K562 (cell line): ENCODE data around the gene FRK. TPM values are rescaled to one million over a fixed set of nuclear protein-coding genes. Genes with fewer than 3 reads are reported as not detected.
A peak's percentile ranks its signal among the peaks of the same experiment; 100 is the strongest.

Experiments
- ATAC-seq: fragments of 200-7000 bp; cut with Tn5 transposase; 3 replicates; pipeline ENCODE4 v1.9.1; 2020; ENCODE audit warnings: moderate library complexity
- BruUV-seq: library from RNA; stranded (reverse); fragments of 400-500 nt; replicated peaks from 2 replicates; lab custom pipeline; 2021; lab: Mats Ljungman, UMichigan
- CTCF ChIA-PET: fragments of 300-600 bp; formaldehyde crosslinking; extraction: SDS; loops from one replicate; lab custom pipeline; 2021; ENCODE audit warnings: low intra/inter-chr PET ratio; lab: Yijun Ruan, JAX
- POLR2A ChIA-PET: fragments of 300-600, 350-650 bp; sonication (Branson Sonifier 250); formaldehyde crosslinking; extraction: SDS; loops from one replicate; lab custom pipeline; 2021; ENCODE audit warnings: antibody characterized with exemption, inconsistent platforms; lab: Yijun Ruan, JAX
- DNase-seq, 4 experiments: peaks; one replicate each; pipeline versions ENCODE4 v3.0.0 to v3.0.0-alpha.2; 2011 to 2018; ENCODE audit warnings: low spot score in 3 of 4, mixed read lengths in 3 of 4; ENCODE audit errors: extremely low read depth in 1 of 4
- FAIRE-seq: peaks from 2 replicates; lab custom pipeline; 2011; peaks lifted over from hg19 to GRCh38; lab: Jason Lieb, UNC
- H2AFZ ChIP-seq: 2 replicates; pipeline ENCODE4 v1.6.0; 2011; ENCODE audit warnings: low read depth, low read length, control low read depth, inconsistent platforms
- H3K27ac ChIP-seq: fragments of 200-600 bp; 3 replicates; pipeline ENCODE4 v1.8.0; 2011; ENCODE audit warnings: low read depth, mild to moderate bottlenecking, control low read depth, inconsistent platforms, low read length, moderate library complexity, mixed read lengths; ENCODE audit errors: extremely low read depth
- H3K27me3 ChIP-seq, 2 experiments: fragments of 300-600 bp in 1 of 2; 2 replicates in 1 of 2; 3 replicates in 1 of 2; pipeline versions ENCODE4 v1.6.0 to v1.8.0; 2011; ENCODE audit warnings: inconsistent platforms in 2 of 2, low read length in 2 of 2, mild to moderate bottlenecking in 1 of 2, mixed read lengths in 1 of 2, moderate library complexity in 1 of 2; ENCODE audit not compliant: control insufficient read depth in 2 of 2, insufficient read depth in 2 of 2
- H3K36me3 ChIP-seq: fragments of 300-600 bp; 3 replicates; pipeline ENCODE4 v1.8.0; 2011; ENCODE audit warnings: mild to moderate bottlenecking, low read length, inconsistent platforms; ENCODE audit not compliant: control insufficient read depth, insufficient read depth
- H3K4me1 ChIP-seq, 2 experiments: fragments of 200-600 bp in 1 of 2; replicated peaks in 1 of 2; 2 replicates in 1 of 2; 3 replicates in 1 of 2; pipeline versions ENCODE4 v1.5.1 to v1.8.0; 2011; ENCODE audit warnings: inconsistent platforms in 2 of 2, low read length in 2 of 2, mild to moderate bottlenecking in 1 of 2, mixed read lengths in 1 of 2, moderate library complexity in 1 of 2; ENCODE audit not compliant: control insufficient read depth in 2 of 2, insufficient read depth in 2 of 2
- H3K4me2 ChIP-seq: 2 replicates; pipeline ENCODE4 v1.6.1; 2011; ENCODE audit warnings: low read length, control low read depth, inconsistent platforms, mixed read lengths; ENCODE audit not compliant: insufficient read depth
- H3K4me3 ChIP-seq: fragments of 200-600 bp; sonication (generic), shearing (Covaris generic); 2 replicates; pipeline ENCODE4 v1.5.1; 2016; ENCODE audit warnings: control low read depth, inconsistent platforms
- H3K79me2 ChIP-seq: fragments of 200-600 bp; 3 replicates; pipeline ENCODE4 v1.8.0; 2011; ENCODE audit warnings: low read length, inconsistent platforms; ENCODE audit not compliant: control insufficient read depth, insufficient read depth
- H3K9ac ChIP-seq, 2 experiments: 2 replicates each; pipeline versions ENCODE4 v1.6.0 to v1.6.1; 2011; ENCODE audit warnings: low read depth in 2 of 2, low read length in 2 of 2, control low read depth in 1 of 2, inconsistent platforms in 1 of 2, mild to moderate bottlenecking in 1 of 2, mixed read lengths in 1 of 2; ENCODE audit not compliant: insufficient read depth in 1 of 2
- H3K9me1 ChIP-seq: one replicate; pipeline ENCODE4 v1.6.0; 2011; ENCODE audit warnings: inconsistent platforms, mild to moderate bottlenecking, low read length, moderate library complexity; ENCODE audit not compliant: control insufficient read depth, insufficient read depth
- H3K9me3 ChIP-seq: replicated peaks from 2 replicates; pipeline ENCODE4 v1.5.1; 2011; ENCODE audit warnings: low read depth, low read length, inconsistent platforms; ENCODE audit not compliant: control insufficient read depth, insufficient read depth
- H4K20me1 ChIP-seq: replicated peaks from 2 replicates; pipeline ENCODE4 v1.6.1; 2011; ENCODE audit warnings: low read length, inconsistent platforms, mixed read lengths; ENCODE audit not compliant: control insufficient read depth, insufficient read depth
- ADNP ChIP-seq: fragments of 200-800 bp; sonication (Bioruptor generic); IDR thresholded peaks from 2 replicates; pipeline ENCODE4 v1.6.1; 2016; ENCODE audit warnings: missing genetic modification characterization, missing compliant biosample characterization
- CAMTA2 ChIP-seq: fragments of 250-450 bp; sonication (Bioruptor Pico); conservative IDR thresholded peaks from 2 replicates; pipeline ENCODE4 v1.5.1; 2022
- CSDE1 ChIP-seq, 2 experiments: fragments of 450-650 bp; IDR thresholded peaks; 2 replicates each; pipeline ENCODE4 v1.6.1; 2016; ENCODE audit warnings: mild to moderate bottlenecking in 1 of 2
- ELF2 ChIP-seq: fragments of 250-450 bp; sonication (Bioruptor Pico); IDR thresholded peaks from 2 replicates; pipeline ENCODE4 v1.5.0; 2021; ENCODE audit warnings: mild to moderate bottlenecking
- NRF1 ChIP-seq, 2 experiments: fragments of 450-650 bp; IDR thresholded peaks in 1 of 2; conservative IDR thresholded peaks in 1 of 2; 2 replicates each; pipeline ENCODE4 v1.6.1; 2014; ENCODE audit warnings: mild to moderate bottlenecking in 2 of 2
- SIN3A ChIP-seq, 2 experiments: fragments of 150-350 bp in 1 of 2; IDR thresholded peaks; 2 replicates each; pipeline ENCODE4 v1.6.1; 2011 to 2016; ENCODE audit warnings: borderline replicate concordance in 2 of 2, low read depth in 2 of 2, low read length in 2 of 2, mild to moderate bottlenecking in 2 of 2, moderate library complexity in 2 of 2; ENCODE audit not compliant: control insufficient read depth in 1 of 2
- SMARCA5 ChIP-seq: fragments of 450-650 bp; IDR thresholded peaks from 2 replicates; pipeline ENCODE4 v1.6.1; 2016
- ZNF282 ChIP-seq: sonication (generic); formaldehyde crosslinking; IDR thresholded peaks from 2 replicates; pipeline ENCODE4 v1.8.1; 2023; ENCODE audit warnings: missing genetic modification reagents
- ZNF79 ChIP-seq: fragments of 250-450 bp; sonication (Bioruptor Pico); IDR thresholded peaks from 2 replicates; pipeline ENCODE4 v1.4.0; 2020; ENCODE audit warnings: low read depth, mild to moderate bottlenecking, moderate library complexity
- WGBS: fragments of 100-300 bp; shearing (Covaris generic); methylation state at CpG from one replicate; pipeline ENCODE4 v1.1.6; 2016; ENCODE audit warnings: low coverage, mixed read lengths; ENCODE audit not compliant: insufficient coverage; ENCODE audit errors: missing lambda C conversion rate; 5-methylcytosine and 5-hydroxymethylcytosine counted together
- in situ Hi-C: fragments of 300-500 bp; cut with MboI; formaldehyde crosslinking; loops from 4 replicates; pipeline ENCODE4 v1.15.0; 2018; ENCODE audit warnings: inconsistent platforms, mixed read lengths
- intact Hi-C: fragments of 100-400 bp; cut with micrococcal nuclease; formaldehyde crosslinking; loops from 2 replicates; pipeline ENCODE4 v1.14.2; 2022
- polyA plus RNA-seq, 8 experiments: library from polyadenylated mRNA; depleted of rRNA in 4 of 8; stranded (reverse) in 5 of 8; unstranded in 3 of 8; fragments of >200 nt; fragmentation: Nextera tagmentation in 2 of 8; fragmentation: Illumina TruSeq in 1 of 8; extraction: Ambion mirVana in 2 of 8; extraction: Trizol in 1 of 8; gene quantifications; 2 replicates each; pipeline versions ENCODE4 v1.2.1 to v1.2.3, GENCODE V29; 2011 to 2014; ENCODE audit warnings: inconsistent platforms in 1 of 8, missing spikeins in 1 of 8
- total RNA-seq, 7 experiments: library from RNA; depleted of rRNA in 6 of 7; stranded (reverse); fragments of >200 nt in 6 of 7; fragmentation: Illumina TruSeq in 2 of 7; extraction: Trizol in 2 of 7; gene quantifications; 2 replicates each; pipeline versions ENCODE4 v1.2.1 to v1.2.3, GENCODE V29; 2011 to 2021; ENCODE audit warnings: low replicate concordance in 1 of 7
- TF ChIP-seq, protein P1 (sequence below): sonication (generic); formaldehyde crosslinking; IDR thresholded peaks from 2 replicates; pipeline ENCODE4 v1.8.0; 2022; ENCODE audit warnings: mild to moderate bottlenecking, missing genetic modification reagents

Gene FRK
- total and polyA plus RNA-seq, 9 of the 15 experiments (the other 6 are each of a cell fraction or from before 2014, with no cell fraction given), result 0.01 to 0.29 (median 0.09) TPM

DNA sequence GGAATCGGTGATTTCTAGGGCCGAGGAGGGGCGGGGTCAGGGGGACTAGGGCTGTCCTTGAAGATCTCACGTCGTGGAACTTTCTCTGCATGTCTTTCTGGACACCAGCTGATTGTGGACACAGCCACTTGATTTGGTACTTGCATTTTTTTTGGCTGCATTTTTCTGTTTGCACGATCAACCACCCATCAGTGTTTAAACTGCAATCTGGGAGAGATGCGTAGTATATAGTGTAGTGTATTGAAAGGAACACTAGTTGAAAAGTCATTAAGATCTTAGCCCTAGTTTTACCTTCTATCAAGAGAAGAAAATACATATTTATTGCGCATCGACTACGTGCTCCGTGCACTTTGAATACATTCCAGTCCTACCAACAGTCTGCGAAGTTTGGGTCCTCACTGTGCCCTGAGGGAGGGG is 40.6 kb upstream of the FRK start:
- H3K27me3 ChIP-seq, result no peaks in the 10 kb centered on the region
- peak overlapping the region; percentile 89 for H3K4me2 ChIP-seq
- WGBS, result 6% methylated on average over 9 of the region's 12 CpGs
- H3K9ac ChIP-seq, result peak overlapping the region; percentile 84 to 95
- H3K4me1 ChIP-seq, result peaks cover 4 to 7% of the 10 kb centered on the region in 2 experiments; a peak in 3 of 5 replicates
- H3K27ac ChIP-seq, result peak overlapping the region; percentile 88
- FAIRE-seq (no peak), ATAC-seq (no peak), DNase-seq (peak; percentile 58 to 88 (median 72))
- no TSS peak for BruUV-seq
- H3K9me3 ChIP-seq, result peaks cover 4% of the 10 kb centered on the region
- no peaks in the 10 kb centered on the region for H3K36me3 ChIP-seq
- CTCF ChIA-PET, result interaction anchor here (1.2 kb wide), 1 partner anchor 90 kb away, joined by 4 read pairs; no protein-coding TSS in a partner anchor
- peaks cover 11% of the 10 kb centered on the region for H3K79me2 ChIP-seq
- H3K4me3 ChIP-seq, result peak overlapping the region; percentile 88
- POLR2A ChIA-PET, result interaction anchor here (0.5 to 1.3 kb wide), 8 partner anchors 8 to 686 kb away, joined by 3 to 7 read pairs (median 4); no protein-coding TSS in a partner anchor
- H4K20me1 ChIP-seq, result no peaks in the 10 kb centered on the region
- intact Hi-C loops (no loop called here), in situ Hi-C loops (no loop called here)
- peak overlapping the region; percentile 99 for H2AFZ ChIP-seq
- no peaks in the 10 kb centered on the region for H3K9me1 ChIP-seq
- peak; percentile 0 to 76; a peak in 2 of 4 replicates for TF ChIP-seq NRF1 (conservative IDR thresholded peaks at IDR 0.05 in 1 of 2, IDR thresholded peaks at IDR 0.05 in 1 of 2)
- TF ChIP-seq CAMTA2 (CRISPR knock-in tag), result no peak
- TF ChIP-seq ZNF282 (CRISPR knock-in tag), result no peak
- no peak for TF ChIP-seq ADNP (tag)
- TF ChIP-seq ELF2 (CRISPR knock-in tag), result no peak
- TF ChIP-seq SIN3A (IDR thresholded peaks at IDR 0.05; ENCODE audit: borderline replicate concordance in 2 of 2, control insufficient read depth in 1 of 2, low read depth in 2 of 2, low read length in 2 of 2), result 0 out of 4 replicates have a peak, but pooled peaks of 1 of the 2 experiments have one; percentile 50
- no peak for TF ChIP-seq ZNF79
- TF ChIP-seq, protein P1, sequence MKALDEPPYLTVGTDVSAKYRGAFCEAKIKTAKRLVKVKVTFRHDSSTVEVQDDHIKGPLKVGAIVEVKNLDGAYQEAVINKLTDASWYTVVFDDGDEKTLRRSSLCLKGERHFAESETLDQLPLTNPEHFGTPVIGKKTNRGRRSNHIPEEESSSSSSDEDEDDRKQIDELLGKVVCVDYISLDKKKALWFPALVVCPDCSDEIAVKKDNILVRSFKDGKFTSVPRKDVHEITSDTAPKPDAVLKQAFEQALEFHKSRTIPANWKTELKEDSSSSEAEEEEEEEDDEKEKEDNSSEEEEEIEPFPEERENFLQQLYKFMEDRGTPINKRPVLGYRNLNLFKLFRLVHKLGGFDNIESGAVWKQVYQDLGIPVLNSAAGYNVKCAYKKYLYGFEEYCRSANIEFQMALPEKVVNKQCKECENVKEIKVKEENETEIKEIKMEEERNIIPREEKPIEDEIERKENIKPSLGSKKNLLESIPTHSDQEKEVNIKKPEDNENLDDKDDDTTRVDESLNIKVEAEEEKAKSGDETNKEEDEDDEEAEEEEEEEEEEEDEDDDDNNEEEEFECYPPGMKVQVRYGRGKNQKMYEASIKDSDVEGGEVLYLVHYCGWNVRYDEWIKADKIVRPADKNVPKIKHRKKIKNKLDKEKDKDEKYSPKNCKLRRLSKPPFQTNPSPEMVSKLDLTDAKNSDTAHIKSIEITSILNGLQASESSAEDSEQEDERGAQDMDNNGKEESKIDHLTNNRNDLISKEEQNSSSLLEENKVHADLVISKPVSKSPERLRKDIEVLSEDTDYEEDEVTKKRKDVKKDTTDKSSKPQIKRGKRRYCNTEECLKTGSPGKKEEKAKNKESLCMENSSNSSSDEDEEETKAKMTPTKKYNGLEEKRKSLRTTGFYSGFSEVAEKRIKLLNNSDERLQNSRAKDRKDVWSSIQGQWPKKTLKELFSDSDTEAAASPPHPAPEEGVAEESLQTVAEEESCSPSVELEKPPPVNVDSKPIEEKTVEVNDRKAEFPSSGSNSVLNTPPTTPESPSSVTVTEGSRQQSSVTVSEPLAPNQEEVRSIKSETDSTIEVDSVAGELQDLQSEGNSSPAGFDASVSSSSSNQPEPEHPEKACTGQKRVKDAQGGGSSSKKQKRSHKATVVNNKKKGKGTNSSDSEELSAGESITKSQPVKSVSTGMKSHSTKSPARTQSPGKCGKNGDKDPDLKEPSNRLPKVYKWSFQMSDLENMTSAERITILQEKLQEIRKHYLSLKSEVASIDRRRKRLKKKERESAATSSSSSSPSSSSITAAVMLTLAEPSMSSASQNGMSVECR (CRISPR knock-in tag), result peak; percentile 21; the same call in 1 of the 2 replicates
- TF ChIP-seq CSDE1 (IDR thresholded peaks at IDR 0.05), result no peak
- no peak for TF ChIP-seq SMARCA5
